Lung (tissue), 12 donors: ENCODE measurements around the gene KLHL29. TPM values are rescaled to one million over a fixed set of nuclear protein-coding genes. Genes with fewer than 3 reads are reported as not detected.

Experiments
- ATAC-seq: fragments of 200-7000 bp; cut with Tn5 transposase; one replicate; pipeline ENCODE4 v1.9.1; 2020; ENCODE audit warnings: moderate number of reproducible peaks; ENCODE audit not compliant: insufficient read depth, low FRiP score
- DNase-seq, 3 donors: peaks; one replicate each; pipeline ENCODE4 v3.0.0-alpha.2; 2013 to 2017
- H3K27ac ChIP-seq, 2 donors: one replicate each; pipeline ENCODE4 v1.5.1; 2013; ENCODE audit warnings: mild to moderate bottlenecking in 2 of 2, moderate library complexity in 2 of 2, control low read depth in 1 of 2, inconsistent platforms in 1 of 2, low read depth in 1 of 2, low read length in 1 of 2
- H3K27me3 ChIP-seq, 3 donors: one replicate each; pipeline ENCODE4 v1.5.1; 2013; ENCODE audit warnings: low read length in 2 of 3; ENCODE audit not compliant: control insufficient read depth in 3 of 3, insufficient read depth in 3 of 3
- H3K36me3 ChIP-seq, 4 donors: one replicate each; pipeline ENCODE4 v1.5.1; 2013; ENCODE audit warnings: low read length in 4 of 4, mild to moderate bottlenecking in 1 of 4, moderate library complexity in 1 of 4; ENCODE audit not compliant: control insufficient read depth in 4 of 4, insufficient read depth in 4 of 4
- H3K4me1 ChIP-seq, 5 donors: one replicate each; pipeline ENCODE4 v1.5.1; 2013; ENCODE audit warnings: low read length in 5 of 5, mild to moderate bottlenecking in 2 of 5, moderate library complexity in 1 of 5; ENCODE audit not compliant: control insufficient read depth in 5 of 5, insufficient read depth in 5 of 5
- H3K4me3 ChIP-seq: one replicate; pipeline ENCODE4 v1.5.1; 2013; ENCODE audit warnings: mild to moderate bottlenecking, control low read depth, moderate library complexity
- H3K9ac ChIP-seq, 2 donors: one replicate each; pipeline ENCODE4 v1.5.1; 2013; ENCODE audit warnings: low read length in 2 of 2, control low read depth in 1 of 2; ENCODE audit not compliant: insufficient read depth in 1 of 2
- H3K9me3 ChIP-seq, 4 donors: one replicate each; pipeline ENCODE4 v1.5.1; 2013; ENCODE audit warnings: low read length in 3 of 4, mild to moderate bottlenecking in 1 of 4, moderate library complexity in 1 of 4; ENCODE audit not compliant: control insufficient read depth in 4 of 4, insufficient read depth in 3 of 4
- WGBS, 2 donors: extraction: QIAGEN DNeasy Blood & Tissue Kit; methylation state at CpG; one replicate each; pipeline ENCODE4 v1.1.7; 2013; 5-methylcytosine and 5-hydroxymethylcytosine counted together
- polyA plus RNA-seq, 2 donors: library from polyadenylated mRNA; stranded (reverse); fragments of 200-250 nt; gene quantifications; one replicate each; pipeline ENCODE4 v1.2.1, GENCODE V29; 2013
- total RNA-seq, 2 donors: library from RNA; depleted of rRNA in 1 of 2; stranded (reverse); fragments of >200 nt in 1 of 2; gene quantifications; one replicate each; pipeline ENCODE4 v1.2.1, GENCODE V29; 2014 to 2021
- TF ChIP-seq, protein P1 (sequence below): IDR thresholded peaks from 2 replicates; pipeline ENCODE4 v1.5.1; 2012; ENCODE audit warnings: mild to moderate bottlenecking; ENCODE audit errors: control extremely low read depth, extremely low read depth
- donor health status: control.
- donor health status: control.
- donor health status: Bipolar disorder and iron deficiency.
- donor health status: healthy.
- donor health status: DM: yes; HTN: yes; CAD: no.

Gene KLHL29
- total and polyA plus RNA-seq, 4 donors: 2.7 to 16.2 (median 3.5) TPM

DNA sequence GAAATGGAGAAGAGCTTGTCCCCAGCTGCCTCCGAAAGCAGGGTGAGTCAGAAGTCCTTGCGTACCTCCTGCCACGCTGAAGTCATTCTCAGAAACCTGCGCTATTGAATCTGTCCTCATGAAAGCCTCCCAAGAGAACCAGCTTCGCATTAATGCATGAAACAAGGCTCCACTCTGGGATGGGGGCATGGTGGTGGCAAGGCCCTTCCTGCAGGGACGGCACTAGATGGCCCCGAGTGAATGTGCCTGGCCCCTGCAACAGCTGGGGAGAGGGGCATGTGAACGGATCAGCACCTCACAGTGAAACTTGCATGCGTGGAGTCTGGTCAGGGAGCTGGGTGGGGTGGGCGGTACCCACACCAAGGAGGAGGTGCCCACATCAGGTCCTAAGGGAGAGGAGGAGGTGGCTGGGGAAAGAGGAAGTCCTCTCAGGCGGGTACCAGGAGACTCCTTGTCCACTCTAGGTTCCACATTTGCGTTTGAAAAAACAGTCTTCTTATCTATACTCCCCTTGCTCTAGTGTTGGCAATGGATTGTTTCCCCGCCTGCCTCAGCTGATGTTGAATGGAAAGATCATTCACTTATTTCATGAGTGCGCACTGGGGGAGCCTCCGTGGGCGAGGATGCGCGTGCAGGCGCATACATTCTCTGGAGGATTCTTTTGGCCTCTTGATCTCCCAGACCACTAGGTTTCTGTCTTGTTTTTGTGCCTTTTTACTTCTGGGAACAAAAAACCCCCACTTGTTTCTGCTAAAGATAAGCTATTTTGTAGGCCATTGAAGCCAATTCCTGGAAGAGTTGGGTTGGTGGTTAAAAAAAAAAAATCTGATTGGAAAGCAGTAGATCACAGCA is 104.7 kb downstream of the KLHL29 start:
- H3K9me3 ChIP-seq: no peaks in the 10 kb centered on the region
- no peak for DNase-seq
- no peaks in the 10 kb centered on the region for H3K36me3 ChIP-seq
- H3K4me1 ChIP-seq: peaks cover 0 to 1% (median 0%) of the 10 kb centered on the region in 5 donors
- no peak for ATAC-seq
- H3K9ac ChIP-seq: no peak overlapping the region
- H3K4me3 ChIP-seq: no peak overlapping the region
- 72 to 73% methylated on average over 19 of the region's 19 CpGs for WGBS, 2 donors
- TF ChIP-seq, protein P1, sequence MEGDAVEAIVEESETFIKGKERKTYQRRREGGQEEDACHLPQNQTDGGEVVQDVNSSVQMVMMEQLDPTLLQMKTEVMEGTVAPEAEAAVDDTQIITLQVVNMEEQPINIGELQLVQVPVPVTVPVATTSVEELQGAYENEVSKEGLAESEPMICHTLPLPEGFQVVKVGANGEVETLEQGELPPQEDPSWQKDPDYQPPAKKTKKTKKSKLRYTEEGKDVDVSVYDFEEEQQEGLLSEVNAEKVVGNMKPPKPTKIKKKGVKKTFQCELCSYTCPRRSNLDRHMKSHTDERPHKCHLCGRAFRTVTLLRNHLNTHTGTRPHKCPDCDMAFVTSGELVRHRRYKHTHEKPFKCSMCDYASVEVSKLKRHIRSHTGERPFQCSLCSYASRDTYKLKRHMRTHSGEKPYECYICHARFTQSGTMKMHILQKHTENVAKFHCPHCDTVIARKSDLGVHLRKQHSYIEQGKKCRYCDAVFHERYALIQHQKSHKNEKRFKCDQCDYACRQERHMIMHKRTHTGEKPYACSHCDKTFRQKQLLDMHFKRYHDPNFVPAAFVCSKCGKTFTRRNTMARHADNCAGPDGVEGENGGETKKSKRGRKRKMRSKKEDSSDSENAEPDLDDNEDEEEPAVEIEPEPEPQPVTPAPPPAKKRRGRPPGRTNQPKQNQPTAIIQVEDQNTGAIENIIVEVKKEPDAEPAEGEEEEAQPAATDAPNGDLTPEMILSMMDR: no peak
- H3K27me3 ChIP-seq: no peaks in the 10 kb centered on the region
- no peak overlapping the region for H3K27ac ChIP-seq

DNA sequence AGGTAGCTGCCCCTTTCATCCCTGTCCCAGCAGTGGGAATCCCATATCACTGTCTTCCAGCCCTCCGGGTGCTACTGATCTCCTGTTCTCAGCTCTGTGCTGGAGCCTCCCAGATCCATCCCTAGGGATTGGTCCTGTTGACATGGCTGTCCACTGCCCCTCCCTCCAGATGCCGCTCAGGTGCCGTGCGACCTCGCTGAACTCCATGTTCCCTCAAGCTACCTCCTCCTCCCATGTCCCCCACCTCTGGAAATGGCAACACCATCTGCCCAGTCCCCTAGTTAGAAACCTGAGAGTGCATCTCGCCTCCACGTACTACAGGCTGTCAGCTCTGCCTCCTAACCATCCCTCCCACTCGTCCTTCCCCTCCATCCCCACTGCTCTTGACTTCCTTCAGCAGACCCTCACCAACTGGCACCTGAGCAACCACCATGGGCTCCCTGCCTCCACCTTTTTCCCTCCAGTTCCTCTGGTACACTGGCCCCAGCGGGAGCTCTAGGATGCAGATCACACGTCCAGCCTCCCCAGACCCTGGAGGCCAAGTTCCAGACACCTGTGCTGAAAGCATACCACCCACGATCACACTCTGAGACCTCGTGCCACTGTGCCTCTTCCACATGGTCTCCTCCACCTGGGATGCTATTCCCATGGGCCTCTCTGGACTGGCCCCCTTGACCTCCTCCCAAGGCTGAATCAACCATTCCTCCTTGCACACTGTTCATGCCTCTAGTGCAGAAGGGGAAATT is 106.8 kb downstream of the KLHL29 start:
- Histone ChIP-seq H3K9ac (no peak overlapping the region), H3K9me3 (no peaks in the 10 kb centered on the region), H3K27me3 (no peaks in the 10 kb centered on the region), H3K36me3 (no peaks in the 10 kb centered on the region), H3K4me1 (peaks cover 0 to under 1% (median 0%) of the 10 kb centered on the region in 5 donors), H3K27ac (no peak overlapping the region), H3K4me3 (no peak overlapping the region)
- 93% methylated on average over 12 of the region's 12 CpGs for WGBS, 2 donors
- TF ChIP-seq, protein P1: no peak
- no peak for DNase-seq
- no peak for ATAC-seq

- no peaks in the 10 kb centered on the region for H3K36me3 ChIP-seq
- no peaks in the 10 kb centered on the region for H3K27me3 ChIP-seq
- H3K9ac ChIP-seq: no peak overlapping the region
- TF ChIP-seq, protein P1: no peak
- DNase-seq (no peak), ATAC-seq (no peak)
- H3K4me3 ChIP-seq: no peak overlapping the region
- no peak overlapping the region for H3K27ac ChIP-seq
- H3K4me1 ChIP-seq: no peaks in the 10 kb centered on the region
- no peaks in the 10 kb centered on the region for H3K9me3 ChIP-seq
- 79 to 92% methylated on average over 5 of the region's 5 CpGs for WGBS, 2 donors
Observed at GRCh38 chr2:23492337-23492675, 107.3 kb downstream of the KLHL29 start.
